NCI-H226 (cell line): Measurements from ENCODE around the gene LRRTM1.

Experiments used
- DNase-seq: peaks from one replicate; pipeline ENCODE4 v3.0.0-alpha.2; 2015

The LRRTM1 gene

DNA sequence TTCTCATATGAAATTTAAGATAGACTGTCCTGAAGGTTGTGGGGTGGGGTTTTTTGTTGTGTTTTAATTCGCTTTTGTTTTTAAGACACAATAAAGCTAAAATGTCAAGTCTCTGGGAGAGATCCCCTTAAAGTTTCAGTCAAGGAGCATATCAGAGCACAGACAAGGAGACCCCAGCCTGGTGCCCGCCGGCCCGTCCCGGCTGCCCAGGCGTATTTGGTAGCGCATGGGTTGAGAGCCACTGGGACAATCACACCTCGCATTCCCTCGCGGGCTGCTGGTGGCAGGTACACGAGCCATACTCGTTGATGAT, 2.6 kb downstream of the LRRTM1 start:
- DNase-seq, result no peak

DNA sequence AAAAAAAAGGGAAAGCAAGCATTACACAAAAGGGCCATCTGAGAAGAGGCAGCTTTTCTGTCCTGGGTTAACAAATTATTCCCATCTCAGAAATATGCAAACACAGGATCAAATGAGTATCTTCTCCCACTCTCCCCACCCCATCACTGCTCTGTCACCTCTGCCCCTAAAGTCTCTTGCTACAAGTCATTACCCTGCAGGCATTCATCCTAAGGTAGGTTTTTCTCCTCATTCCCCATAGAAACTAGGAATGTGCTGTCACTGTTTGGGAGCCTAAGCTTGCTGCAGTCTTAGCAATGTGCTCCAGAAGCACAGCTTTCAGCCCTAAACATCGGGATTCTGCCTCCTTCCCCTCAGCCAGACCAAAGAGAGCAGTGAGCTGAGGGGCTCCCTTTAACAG, 3.6 kb downstream of the LRRTM1 start:
- no peak for DNase-seq

DNA sequence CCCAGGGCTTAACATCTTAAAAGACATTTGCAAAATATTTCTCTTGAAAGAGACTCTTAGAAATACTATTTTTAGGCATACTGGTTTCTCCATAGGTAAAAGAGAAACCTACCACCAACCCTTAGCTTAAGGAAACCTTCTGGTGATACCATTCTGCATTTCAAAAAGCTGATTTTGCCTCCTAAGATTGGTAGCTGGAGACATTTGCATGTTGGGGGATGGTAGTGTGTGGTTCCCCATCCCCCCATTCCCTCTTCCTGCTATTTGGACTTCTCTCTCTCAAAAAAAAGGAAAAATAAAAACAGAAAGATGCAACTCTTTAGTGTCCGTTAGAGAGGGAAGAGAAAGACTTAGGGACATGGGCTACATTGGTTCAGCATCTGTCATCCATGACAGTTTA, 4.2 kb downstream of the LRRTM1 start:
- DNase-seq, result no peak

DNA sequence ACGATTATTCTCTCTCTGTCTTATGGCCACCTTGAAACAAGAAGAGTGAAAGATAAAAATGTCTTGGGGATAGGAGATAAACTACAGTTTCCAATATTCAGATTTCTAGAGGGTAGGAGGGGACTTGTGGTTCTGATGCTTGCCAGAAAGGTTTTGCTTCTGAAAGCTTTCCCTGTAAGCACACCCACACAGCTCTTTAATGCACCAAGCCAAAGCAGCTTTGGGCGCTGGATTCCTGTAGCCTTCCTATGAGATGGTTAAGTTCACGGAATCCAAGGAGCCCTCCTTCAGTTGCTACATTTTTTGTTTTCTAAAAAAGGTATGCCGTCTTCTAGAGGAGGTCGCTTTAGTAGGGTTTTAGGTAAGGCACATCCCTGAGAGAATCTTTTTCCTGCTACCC, 4.9 kb downstream of the LRRTM1 start:
- DNase-seq, result no peak

DNA sequence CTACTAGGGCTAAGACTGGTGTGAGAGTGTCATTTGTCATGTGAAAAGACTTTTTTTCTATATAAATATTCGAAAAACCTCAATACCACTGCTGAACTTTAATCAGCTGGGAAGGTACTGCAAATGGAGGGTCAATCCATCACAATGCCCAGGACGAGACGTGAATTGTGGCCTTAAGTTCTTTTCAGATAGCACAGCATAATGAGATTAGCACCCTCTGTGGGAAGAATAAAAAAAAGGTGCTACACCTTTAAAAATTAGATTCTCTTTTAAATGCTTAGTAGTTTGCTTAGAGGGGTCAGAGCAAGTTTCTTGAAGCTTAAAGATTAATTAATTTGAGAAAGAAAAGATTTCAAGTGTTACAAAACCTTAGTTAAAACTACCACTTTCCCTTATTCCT, 5.6 kb downstream of the LRRTM1 start:
- DNase-seq, result no peak

DNA sequence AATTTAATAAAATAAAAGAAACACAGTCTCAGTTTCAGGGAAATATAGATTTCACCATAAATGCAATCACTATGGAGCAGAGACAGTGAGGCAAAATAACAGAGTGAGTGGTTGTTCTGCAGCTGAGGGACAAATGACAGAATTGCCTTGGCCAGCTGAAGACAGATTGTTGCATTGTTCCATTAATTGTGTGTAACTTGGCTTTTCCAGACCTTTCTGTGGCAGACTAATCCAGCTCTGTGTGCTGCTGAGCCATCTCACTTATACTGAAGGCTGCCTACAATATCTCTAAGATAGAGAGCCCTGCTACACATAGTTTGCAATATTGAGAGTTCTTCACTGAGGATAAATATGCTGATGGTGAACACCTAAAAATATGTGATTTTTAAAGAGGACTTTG, 11.5 kb downstream of the LRRTM1 start:
- no peak for DNase-seq

DNA sequence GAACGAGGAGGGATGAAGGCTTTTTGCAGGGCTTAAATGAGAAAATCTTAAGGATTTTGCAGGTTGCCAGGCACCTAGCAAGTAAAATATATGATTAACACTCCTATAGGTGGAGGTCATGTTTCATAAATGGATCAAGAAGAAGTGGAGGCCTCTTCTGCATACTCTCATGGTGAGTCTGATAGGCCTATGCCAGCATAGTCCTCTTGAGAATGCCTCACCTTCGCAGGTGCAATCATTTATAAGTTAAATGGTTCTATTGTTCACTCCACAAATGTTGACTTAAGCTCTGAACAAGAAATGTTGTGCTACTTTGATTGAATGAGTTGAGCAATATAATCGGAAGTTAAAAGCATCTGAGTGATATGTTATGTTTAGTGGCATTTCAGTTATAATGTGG, 12.1 kb downstream of the LRRTM1 start:
- no peak for DNase-seq

DNA sequence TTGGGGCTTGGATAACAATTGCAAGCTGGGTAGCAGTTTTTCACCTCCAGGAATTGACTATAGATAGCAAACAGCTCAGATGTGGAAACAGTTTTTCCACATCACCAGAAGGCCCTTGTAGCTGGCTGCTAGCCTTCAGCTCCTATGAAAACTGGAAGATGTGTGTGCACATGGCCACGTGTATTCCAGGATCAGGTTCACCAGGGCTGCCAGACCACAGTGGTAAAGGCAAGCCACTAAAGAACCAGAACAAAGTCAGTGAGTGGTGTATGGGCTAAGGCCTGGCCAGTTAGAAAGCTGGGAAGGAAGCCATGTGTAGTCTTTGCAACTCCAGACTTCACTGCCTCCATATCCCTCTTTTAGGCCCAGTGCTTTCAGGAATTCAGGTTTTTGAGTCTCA, 12.9 kb downstream of the LRRTM1 start:
- DNase-seq, result no peak

DNA sequence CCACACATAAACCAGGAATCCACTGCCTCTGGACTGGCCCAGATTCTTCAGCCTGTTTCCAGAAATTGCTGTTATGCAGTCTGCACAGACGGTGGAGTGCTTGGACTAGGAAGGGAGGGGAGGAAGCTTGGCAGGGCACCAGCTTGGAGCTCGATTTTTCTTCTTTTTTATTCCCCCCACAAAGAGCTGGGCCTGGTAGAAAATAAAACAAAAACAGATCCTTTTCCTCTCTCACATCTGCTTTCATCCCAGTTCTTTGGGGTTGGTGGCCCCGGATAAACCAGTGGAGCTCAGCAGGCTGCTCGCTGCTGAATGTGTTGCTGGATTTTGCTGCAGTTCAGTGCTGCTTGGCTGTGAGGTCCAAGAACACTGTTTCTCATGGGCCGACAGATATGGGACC, 16.0 kb downstream of the LRRTM1 start:
- no peak for DNase-seq

DNA sequence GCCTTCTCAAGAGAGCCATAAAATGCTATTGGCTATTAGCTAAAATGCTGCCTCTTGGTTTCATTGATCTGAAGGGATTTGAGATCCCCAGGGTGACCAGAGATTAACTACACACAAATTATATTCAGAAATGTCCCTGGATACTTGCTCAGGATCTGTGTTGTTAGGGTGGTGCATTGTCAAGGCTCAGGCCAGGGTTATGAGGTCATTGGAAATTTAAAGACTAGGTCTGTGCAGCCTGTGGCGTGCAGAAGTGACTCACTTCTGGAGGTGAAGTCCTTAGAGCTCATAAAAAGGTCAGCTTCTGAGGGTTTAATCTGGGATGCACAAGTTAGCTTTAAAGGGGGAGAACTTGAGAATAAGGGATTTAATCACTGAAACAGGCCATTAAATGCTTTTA, 23.5 kb downstream of the LRRTM1 start:
- DNase-seq, result no peak

DNA sequence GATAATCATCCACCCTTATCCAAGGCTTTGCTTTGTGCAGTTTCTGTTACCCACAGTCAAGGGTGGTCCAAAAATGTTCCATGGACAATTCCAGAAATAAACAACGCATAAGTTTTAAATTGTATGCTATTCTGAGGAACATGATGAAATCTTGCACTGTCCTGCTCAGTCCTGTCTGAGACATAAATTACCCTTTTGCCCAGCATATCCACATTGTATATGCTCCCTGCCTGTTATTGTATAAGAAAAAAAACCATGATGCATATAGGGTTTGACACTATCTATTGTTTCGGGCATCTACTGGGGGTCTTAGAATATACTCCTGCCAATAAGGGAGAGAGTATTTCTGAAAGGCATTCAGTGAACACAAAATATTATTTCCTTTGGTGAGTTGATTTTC, 24.0 kb downstream of the LRRTM1 start:
- DNase-seq, result no peak

DNA sequence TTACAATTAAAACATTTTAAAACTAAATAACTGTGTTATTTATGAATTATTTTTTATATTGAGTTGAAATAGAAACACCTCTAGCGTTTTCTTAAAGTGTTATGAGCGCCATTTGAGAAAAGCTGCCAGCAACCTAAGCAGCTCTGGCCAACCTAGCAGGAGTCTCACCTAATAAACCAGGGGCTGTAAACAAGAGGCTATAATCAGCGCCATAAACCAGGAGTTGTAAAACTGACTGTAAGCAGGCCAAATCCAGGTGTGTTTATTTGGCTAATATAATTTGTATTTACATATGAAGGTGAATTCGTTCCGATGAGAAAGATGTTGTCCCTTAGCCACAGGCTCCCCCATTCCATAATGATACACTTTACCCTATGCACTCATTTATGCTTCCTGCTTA, 34.7 kb downstream of the LRRTM1 start:
- no peak for DNase-seq

DNA sequence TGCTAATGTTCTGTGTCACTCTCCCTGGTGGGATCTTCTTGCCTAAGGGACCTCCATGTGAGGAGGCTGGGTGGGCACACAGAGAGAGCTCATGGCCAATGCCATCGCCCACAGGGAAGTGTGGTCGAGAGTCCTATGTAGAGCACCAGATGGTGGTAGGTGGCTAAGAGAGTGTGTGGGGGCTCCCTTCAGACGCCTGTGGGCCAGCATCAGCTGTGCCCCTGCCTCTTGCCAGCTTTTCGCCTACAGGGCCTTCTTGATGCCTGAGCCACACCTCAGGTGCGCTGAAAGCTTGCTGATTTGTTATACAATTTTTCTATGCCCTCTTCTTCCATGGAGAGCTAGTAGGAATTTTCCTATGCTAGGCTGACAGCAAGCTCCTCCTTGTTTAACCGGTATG, 38.3 kb downstream of the LRRTM1 start:
- DNase-seq, result no peak

DNA sequence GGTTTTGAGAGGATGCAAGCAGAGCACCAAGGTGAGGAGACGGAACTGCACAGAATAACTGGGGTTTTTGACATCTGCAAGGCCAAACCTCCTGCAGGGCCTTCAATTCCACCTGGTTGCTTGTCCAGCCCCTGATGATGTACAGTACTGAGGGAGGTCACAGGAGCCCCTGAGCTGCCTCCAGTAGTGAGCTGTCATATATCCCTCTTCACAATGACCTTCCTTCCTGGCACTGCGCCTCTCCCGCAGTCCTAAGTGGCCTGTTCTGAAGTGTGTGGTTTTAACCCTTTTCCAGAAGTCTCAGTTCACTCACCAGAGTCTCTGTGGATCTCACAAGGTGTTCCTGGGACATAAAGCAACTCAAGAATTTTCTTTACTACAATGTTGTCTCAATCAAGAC, 45.3 kb downstream of the LRRTM1 start:
- no peak for DNase-seq

DNA sequence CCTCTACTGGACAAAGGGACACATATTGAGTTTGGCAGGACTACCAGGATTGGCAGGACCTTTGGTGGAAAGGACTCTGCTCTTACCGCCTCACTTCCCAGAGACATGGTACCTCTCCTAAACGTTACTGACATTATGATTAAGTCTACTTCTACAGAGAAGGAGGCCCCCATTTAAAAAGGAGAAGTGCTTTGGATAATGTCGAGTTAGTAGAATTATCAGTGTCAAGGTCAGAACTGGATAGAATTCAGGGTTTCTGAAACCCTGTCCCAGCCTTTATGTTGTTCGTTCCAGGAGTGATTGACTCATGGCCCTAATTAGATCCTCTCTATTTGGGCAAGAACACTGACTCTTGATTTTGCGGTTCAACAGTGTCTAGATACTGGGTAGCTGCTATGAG, 45.8 kb downstream of the LRRTM1 start:
- DNase-seq, result no peak

DNA sequence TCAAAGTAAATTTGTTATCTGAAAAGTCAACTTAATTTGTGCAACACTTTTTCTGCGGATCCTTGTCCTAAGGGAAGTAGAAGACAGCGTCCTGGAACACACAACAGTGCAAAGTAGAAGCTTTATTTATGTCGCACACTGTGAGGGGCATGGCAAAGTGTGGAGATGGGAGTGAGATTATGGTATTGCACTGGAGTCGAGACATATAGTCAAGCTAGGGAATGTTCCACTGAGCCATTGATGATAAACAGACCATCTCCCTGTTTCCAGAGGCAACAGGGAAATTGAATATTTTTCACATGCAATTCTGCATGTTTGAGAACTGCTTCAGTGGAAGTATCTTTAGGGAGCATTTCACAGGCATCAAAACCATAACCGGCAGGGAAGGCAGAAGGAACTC, 46.2 kb downstream of the LRRTM1 start:
- DNase-seq, result no peak

DNA sequence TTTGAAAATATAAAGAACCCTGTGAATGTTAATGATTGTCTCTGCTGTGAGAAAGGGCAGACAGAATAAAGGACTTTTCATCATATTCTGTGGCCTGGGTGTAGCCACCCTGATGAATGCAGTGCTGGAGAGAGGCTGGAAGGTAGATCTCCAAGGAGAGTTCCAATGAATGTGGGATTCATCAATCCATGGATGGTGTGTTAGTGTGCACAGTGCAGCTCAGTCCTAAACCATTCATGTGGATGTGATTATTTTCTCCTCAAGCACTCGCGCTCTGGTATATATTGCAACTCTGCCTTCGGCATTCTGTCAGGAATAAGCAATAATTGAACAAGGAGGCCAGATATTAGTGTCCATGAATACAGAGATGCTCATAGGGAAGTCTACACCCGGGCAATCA, 47.1 kb downstream of the LRRTM1 start:
- DNase-seq, result no peak

DNA sequence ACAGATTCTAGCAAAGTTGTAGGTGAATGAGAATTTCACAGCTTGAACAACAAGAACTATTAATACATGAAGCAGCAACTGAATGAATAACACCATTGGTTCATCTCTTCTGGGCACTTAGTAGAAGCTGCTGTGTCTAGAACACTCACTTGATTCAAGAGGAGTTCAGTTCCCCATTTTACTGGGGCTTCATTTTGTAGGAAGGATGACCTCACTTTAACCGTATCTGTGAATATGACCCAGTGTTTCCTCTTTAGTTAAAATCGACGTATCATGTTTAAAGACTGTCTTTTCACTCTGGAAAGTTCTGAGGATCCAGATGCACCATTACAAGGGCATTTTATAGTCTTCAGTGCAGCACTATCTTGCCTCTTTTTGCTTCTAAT, 47.8 kb downstream of the LRRTM1 start:
- no peak for DNase-seq

DNA sequence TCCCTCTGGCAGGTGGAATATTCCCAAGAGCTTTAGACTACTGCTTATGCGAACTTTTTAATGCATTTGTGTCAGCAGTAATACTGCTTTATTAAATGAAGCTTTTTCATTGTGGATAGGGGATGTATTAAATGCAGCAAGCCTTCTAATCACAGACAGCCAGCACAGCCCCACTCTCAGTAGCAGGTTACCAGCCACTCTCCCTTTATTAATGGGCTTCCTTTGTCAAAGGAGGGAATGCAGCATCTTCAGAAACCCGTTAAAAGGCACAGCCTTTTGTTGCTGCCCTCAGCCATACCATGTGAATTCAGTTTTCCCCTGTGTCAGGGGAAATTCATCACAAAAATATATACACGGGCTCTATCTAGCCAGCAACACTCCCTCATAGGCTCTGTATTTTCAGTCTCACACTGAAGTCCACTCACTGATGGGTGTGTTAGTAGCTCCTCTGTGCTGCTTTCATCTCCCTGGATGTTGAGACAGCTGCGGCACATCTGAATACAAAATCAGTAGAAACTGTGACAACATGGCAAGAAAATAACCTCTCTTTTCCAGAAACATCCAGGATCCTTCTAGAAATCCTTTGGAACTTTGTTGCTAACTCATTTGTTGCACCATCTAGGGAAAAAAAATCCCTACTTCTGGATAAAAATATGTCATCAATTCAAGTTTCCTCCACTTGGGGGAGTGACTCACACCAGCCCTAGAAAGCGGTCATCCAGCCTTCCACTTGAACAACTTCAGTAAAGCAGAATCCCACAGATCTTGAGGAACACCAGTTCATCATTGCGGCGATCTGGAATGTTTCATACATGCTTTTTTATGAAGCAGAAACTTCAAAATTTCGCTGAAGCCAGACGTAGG, 48.4 kb downstream of the LRRTM1 start:
- no peak for DNase-seq

DNA sequence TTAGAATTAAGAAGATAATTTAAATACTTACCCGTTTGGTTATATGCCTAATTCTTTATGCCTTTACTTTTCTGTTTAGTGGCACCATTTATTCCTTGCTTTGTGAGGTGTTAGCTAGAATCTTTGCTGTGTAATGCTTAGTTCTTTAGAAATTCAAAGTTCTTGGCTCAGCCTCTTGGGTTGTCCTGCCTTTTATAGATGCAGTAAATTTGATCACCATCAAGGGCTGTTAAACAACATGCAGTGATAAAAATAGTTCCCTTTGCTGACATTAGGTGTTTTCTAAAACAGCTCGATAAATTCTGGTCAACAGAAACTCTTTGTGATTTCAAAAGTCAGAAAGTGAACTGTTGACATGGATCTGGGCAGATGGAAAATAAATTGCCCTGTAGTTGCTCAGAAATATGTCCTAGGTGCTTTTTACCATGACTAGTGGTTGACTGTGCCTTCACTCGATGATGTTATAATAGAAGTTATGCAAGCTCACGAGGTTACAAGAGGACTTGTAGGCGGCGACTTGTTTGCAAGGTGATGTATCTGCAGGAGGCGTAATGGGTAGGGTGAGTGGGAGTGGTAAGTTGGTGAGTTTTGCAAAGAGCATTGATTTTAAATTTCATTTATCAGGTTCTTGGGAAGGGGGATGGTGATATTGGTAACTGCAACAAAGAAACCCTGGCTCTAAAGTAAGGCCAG, 52.1 kb downstream of the LRRTM1 start:
- no peak for DNase-seq
